Measurements from ENCODE around the gene ARHGAP18.

- TF ChIP-seq CTCF (IDR thresholded peaks at IDR 0.05; ENCODE audit: low read depth, low read length, poor library complexity, severe bottlenecking) = no peak
- TF ChIP-seq EZH2phosphoT487 (IDR thresholded peaks at IDR 0.05; ENCODE audit: borderline replicate concordance, low read length) = no peak
Measured at GRCh38 chr6:129694036-129694435, 15.9 kb downstream of the ARHGAP18 start.
